GM12892 (cell line): ENCODE measurements around the gene KIFAP3.

Experiments used
- POLR2A ChIP-seq: IDR thresholded peaks from 2 replicates; pipeline ENCODE4 v1.6.1; 2011; ENCODE audit warnings: low read depth, low read length, control low read depth
- TAF1 ChIP-seq: IDR thresholded peaks from 2 replicates; pipeline ENCODE4 v1.6.1; 2011; ENCODE audit warnings: low read depth, mild to moderate bottlenecking, control low read depth, low read length, borderline replicate concordance

GRCh38 chr1:169921080-169921479 lies 153.4 kb downstream of the KIFAP3 start:
- TF ChIP-seq TAF1 (no peak), POLR2A (no peak)
